ENCODE data around the gene FBXW5.

Gene FBXW5

GRCh38 chr9:136978073-136978864, 33.7 kb upstream of the FBXW5 start:
- in situ Hi-C loops (cut with MboI; ENCODE audit: low sequenced_read_pairs) = no loop called here

- in situ Hi-C loops (cut with MboI; ENCODE audit: low sequenced_read_pairs) = no loop called here
These were observed 33.1 kb upstream of the FBXW5 start for GRCh38 chr9:136977649-136978072.

GRCh38 chr9:136977223-136977622, 32.7 kb upstream of the FBXW5 start, which contains the start of gene PTGDS:
Gene PTGDS (plus strand): TSS chr9:136977504. CDS start chr9:136977579, 75 bp downstream.
- in situ Hi-C loops (cut with MboI; ENCODE audit: low sequenced_read_pairs) = no loop called here

- in situ Hi-C loops (cut with MboI; ENCODE audit: low sequenced_read_pairs) = no loop called here
These were observed 31.1 kb upstream of the FBXW5 start for GRCh38 chr9:136975644-136976043.

GRCh38 chr9:136974817-136975535, 30.4 kb upstream of the FBXW5 start:
- in situ Hi-C loops (cut with MboI; ENCODE audit: low sequenced_read_pairs) = no loop called here

GRCh38 chr9:136973618-136974617, 29.4 kb upstream of the FBXW5 start:
- in situ Hi-C loops (cut with MboI; ENCODE audit: low sequenced_read_pairs) = no loop called here

- in situ Hi-C loops (cut with MboI; ENCODE audit: low sequenced_read_pairs) = no loop called here
These were observed 28.2 kb upstream of the FBXW5 start for GRCh38 chr9:136972743-136973142.

- in situ Hi-C loops (cut with MboI; ENCODE audit: low sequenced_read_pairs) = no loop called here
These were observed 27.8 kb upstream of the FBXW5 start for GRCh38 chr9:136972335-136972734.

GRCh38 chr9:136971746-136972145, 27.2 kb upstream of the FBXW5 start:
- in situ Hi-C loops (cut with MboI; ENCODE audit: low sequenced_read_pairs) = no loop called here

GRCh38 chr9:136970361-136970760, 25.8 kb upstream of the FBXW5 start:
- in situ Hi-C loops (cut with MboI; ENCODE audit: low sequenced_read_pairs) = no loop called here

- in situ Hi-C loops (cut with MboI; ENCODE audit: low sequenced_read_pairs) = no loop called here
These were observed 25.2 kb upstream of the FBXW5 start for GRCh38 chr9:136969774-136970173.

- in situ Hi-C loops (cut with MboI; ENCODE audit: low sequenced_read_pairs) = no loop called here
These were observed 24.6 kb upstream of the FBXW5 start for GRCh38 chr9:136969150-136969549.

- in situ Hi-C loops (cut with MboI; ENCODE audit: low sequenced_read_pairs) = no loop called here
These were observed 24.0 kb upstream of the FBXW5 start for GRCh38 chr9:136968333-136969127.

- in situ Hi-C loops (cut with MboI; ENCODE audit: low sequenced_read_pairs) = no loop called here
These were observed 21.4 kb upstream of the FBXW5 start for GRCh38 chr9:136965771-136966484.

GRCh38 chr9:136964833-136965422, 20.4 kb upstream of the FBXW5 start:
- in situ Hi-C loops (cut with MboI; ENCODE audit: low sequenced_read_pairs) = no loop called here

- in situ Hi-C loops (cut with MboI; ENCODE audit: low sequenced_read_pairs) = no loop called here
These were observed 19.7 kb upstream of the FBXW5 start for GRCh38 chr9:136964171-136964689.

- in situ Hi-C loops (cut with MboI; ENCODE audit: low sequenced_read_pairs) = no loop called here
These were observed 19.2 kb upstream of the FBXW5 start for GRCh38 chr9:136963751-136964150.

- in situ Hi-C loops (cut with MboI; ENCODE audit: low sequenced_read_pairs) = no loop called here
These were observed 18.8 kb upstream of the FBXW5 start for GRCh38 chr9:136963341-136963740.

- in situ Hi-C loops (cut with MboI; ENCODE audit: low sequenced_read_pairs) = no loop called here
These were observed 18.2 kb upstream of the FBXW5 start for GRCh38 chr9:136962701-136963248.
